Lung (tissue), 12 donors: ENCODE results near the gene CALHM5. TPM values are rescaled to one million over a fixed set of nuclear protein-coding genes. Genes with fewer than 3 reads are reported as not detected.

Experiments
- ATAC-seq: fragments of 200-7000 bp; cut with Tn5 transposase; one replicate; pipeline ENCODE4 v1.9.1; 2020; ENCODE audit warnings: moderate number of reproducible peaks; ENCODE audit not compliant: insufficient read depth, low FRiP score
- DNase-seq, 3 donors: peaks; one replicate each; pipeline ENCODE4 v3.0.0-alpha.2; 2013 to 2017
- H3K27ac ChIP-seq, 2 donors: one replicate each; pipeline ENCODE4 v1.5.1; 2013; ENCODE audit warnings: mild to moderate bottlenecking in 2 of 2, moderate library complexity in 2 of 2, control low read depth in 1 of 2, inconsistent platforms in 1 of 2, low read depth in 1 of 2, low read length in 1 of 2
- H3K27me3 ChIP-seq, 3 donors: one replicate each; pipeline ENCODE4 v1.5.1; 2013; ENCODE audit warnings: low read length in 2 of 3; ENCODE audit not compliant: control insufficient read depth in 3 of 3, insufficient read depth in 3 of 3
- H3K36me3 ChIP-seq, 4 donors: one replicate each; pipeline ENCODE4 v1.5.1; 2013; ENCODE audit warnings: low read length in 4 of 4, mild to moderate bottlenecking in 1 of 4, moderate library complexity in 1 of 4; ENCODE audit not compliant: control insufficient read depth in 4 of 4, insufficient read depth in 4 of 4
- H3K4me1 ChIP-seq, 5 donors: one replicate each; pipeline ENCODE4 v1.5.1; 2013; ENCODE audit warnings: low read length in 5 of 5, mild to moderate bottlenecking in 2 of 5, moderate library complexity in 1 of 5; ENCODE audit not compliant: control insufficient read depth in 5 of 5, insufficient read depth in 5 of 5
- H3K4me3 ChIP-seq: one replicate; pipeline ENCODE4 v1.5.1; 2013; ENCODE audit warnings: mild to moderate bottlenecking, control low read depth, moderate library complexity
- H3K9ac ChIP-seq, 2 donors: one replicate each; pipeline ENCODE4 v1.5.1; 2013; ENCODE audit warnings: low read length in 2 of 2, control low read depth in 1 of 2; ENCODE audit not compliant: insufficient read depth in 1 of 2
- H3K9me3 ChIP-seq, 4 donors: one replicate each; pipeline ENCODE4 v1.5.1; 2013; ENCODE audit warnings: low read length in 3 of 4, mild to moderate bottlenecking in 1 of 4, moderate library complexity in 1 of 4; ENCODE audit not compliant: control insufficient read depth in 4 of 4, insufficient read depth in 3 of 4
- WGBS, 2 donors: extraction: QIAGEN DNeasy Blood & Tissue Kit; methylation state at CpG; one replicate each; pipeline ENCODE4 v1.1.7; 2013; 5-methylcytosine and 5-hydroxymethylcytosine counted together
- polyA plus RNA-seq, 2 donors: library from polyadenylated mRNA; stranded (reverse); fragments of 200-250 nt; gene quantifications; one replicate each; pipeline ENCODE4 v1.2.1, GENCODE V29; 2013
- total RNA-seq, 2 donors: library from RNA; depleted of rRNA in 1 of 2; stranded (reverse); fragments of >200 nt in 1 of 2; gene quantifications; one replicate each; pipeline ENCODE4 v1.2.1, GENCODE V29; 2014 to 2021
- TF ChIP-seq, protein P1 (sequence below): IDR thresholded peaks from 2 replicates; pipeline ENCODE4 v1.5.1; 2012; ENCODE audit warnings: mild to moderate bottlenecking; ENCODE audit errors: control extremely low read depth, extremely low read depth
- donor health status: control.
- donor health status: control.
- donor health status: Bipolar disorder and iron deficiency.
- donor health status: healthy.
- donor health status: DM: yes; HTN: yes; CAD: no.

CALHM5 gene
- total and polyA plus RNA-seq, 4 donors = 0.41 to 3.0 (median 1.0) TPM

DNA sequence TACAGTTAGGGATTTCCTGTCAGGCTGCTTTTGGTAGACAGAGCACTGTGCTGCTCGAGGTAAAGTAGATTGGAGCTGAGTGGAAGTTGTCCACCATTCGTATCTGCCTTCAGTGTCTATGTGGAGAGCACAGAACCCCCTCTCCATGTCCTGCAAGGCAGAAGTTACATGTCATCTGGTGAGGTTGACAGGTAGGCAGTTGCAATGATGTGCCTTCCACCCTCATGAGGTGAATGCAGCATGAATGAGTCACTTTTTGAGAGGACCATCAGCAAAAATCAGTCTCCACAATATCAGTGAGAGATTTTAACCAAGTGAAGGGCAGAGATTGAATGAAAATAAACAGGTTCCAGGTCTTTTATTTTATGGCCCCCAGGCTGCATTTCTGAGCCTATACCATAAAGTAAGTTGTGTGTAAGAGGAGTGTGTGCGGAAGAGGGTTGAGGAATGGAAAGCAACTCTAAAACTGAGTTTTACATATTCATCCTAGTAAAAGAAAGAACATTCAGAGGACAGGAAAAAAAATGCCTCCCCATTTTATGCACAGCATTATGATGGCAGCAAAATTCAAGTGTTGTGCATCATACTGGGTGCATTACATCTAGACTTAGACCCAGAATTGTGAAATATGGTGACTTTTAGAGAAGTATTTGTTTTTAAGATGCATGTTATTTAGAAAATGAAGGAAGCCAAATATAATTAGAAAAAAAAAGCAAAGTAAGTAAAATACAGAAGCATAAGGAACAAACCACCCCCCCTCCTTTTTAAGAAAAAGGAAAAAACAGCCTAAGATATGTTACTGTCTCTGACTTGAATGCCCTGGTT, 18.2 kb downstream of the CALHM5 start:
- WGBS, 2 donors = 63 to 75% methylated on average over 3 of the region's 3 CpGs
- H3K4me3 ChIP-seq = no peak overlapping the region
- peaks cover 0 to 19% (median 7%) of the 10 kb centered on the region in 5 donors for H3K4me1 ChIP-seq
- DNase-seq (peak in 1 of 3 donors; percentile 31), ATAC-seq (peak; percentile 34)
- no peaks in the 10 kb centered on the region for H3K27me3 ChIP-seq
- no peak overlapping the region for H3K9ac ChIP-seq
- peak overlapping the region in 1 of 2 donors; percentile 6 for H3K27ac ChIP-seq
- TF ChIP-seq, protein P1, sequence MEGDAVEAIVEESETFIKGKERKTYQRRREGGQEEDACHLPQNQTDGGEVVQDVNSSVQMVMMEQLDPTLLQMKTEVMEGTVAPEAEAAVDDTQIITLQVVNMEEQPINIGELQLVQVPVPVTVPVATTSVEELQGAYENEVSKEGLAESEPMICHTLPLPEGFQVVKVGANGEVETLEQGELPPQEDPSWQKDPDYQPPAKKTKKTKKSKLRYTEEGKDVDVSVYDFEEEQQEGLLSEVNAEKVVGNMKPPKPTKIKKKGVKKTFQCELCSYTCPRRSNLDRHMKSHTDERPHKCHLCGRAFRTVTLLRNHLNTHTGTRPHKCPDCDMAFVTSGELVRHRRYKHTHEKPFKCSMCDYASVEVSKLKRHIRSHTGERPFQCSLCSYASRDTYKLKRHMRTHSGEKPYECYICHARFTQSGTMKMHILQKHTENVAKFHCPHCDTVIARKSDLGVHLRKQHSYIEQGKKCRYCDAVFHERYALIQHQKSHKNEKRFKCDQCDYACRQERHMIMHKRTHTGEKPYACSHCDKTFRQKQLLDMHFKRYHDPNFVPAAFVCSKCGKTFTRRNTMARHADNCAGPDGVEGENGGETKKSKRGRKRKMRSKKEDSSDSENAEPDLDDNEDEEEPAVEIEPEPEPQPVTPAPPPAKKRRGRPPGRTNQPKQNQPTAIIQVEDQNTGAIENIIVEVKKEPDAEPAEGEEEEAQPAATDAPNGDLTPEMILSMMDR = no peak
- no peaks in the 10 kb centered on the region for H3K9me3 ChIP-seq
- no peaks in the 10 kb centered on the region for H3K36me3 ChIP-seq

DNA sequence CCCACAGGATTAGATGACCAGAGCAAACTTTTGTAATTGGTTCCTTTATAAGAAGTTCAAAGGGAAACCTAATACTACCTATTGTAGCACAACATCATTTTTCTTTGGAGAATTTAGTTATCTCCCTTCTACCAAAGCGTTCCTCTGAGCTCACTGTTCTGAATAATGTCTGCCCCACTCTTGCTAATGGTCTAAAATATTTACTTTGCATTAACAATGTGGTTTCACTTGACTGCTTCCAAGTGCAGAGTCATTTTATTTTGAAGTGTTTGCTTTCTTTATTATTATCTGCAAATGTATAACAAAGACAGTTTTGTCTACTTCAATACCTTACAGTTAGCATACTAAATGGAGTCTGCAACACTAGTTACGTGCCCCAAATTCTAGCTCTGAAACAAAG, 19.0 kb downstream of the CALHM5 start:
- Histone ChIP-seq H3K27ac (no peak overlapping the region), H3K9me3 (no peaks in the 10 kb centered on the region), H3K4me1 (peaks cover 0 to 19% (median 7%) of the 10 kb centered on the region in 5 donors), H3K9ac (no peak overlapping the region), H3K27me3 (no peaks in the 10 kb centered on the region), H3K4me3 (no peak overlapping the region), H3K36me3 (no peaks in the 10 kb centered on the region)
- ATAC-seq (no peak), DNase-seq (peak in 2 of 3 donors; percentile 57 to 62)
- TF ChIP-seq, protein P1 = no peak
- WGBS, 2 donors = 59 to 84% methylated on average over 2 of the region's 2 CpGs

DNA sequence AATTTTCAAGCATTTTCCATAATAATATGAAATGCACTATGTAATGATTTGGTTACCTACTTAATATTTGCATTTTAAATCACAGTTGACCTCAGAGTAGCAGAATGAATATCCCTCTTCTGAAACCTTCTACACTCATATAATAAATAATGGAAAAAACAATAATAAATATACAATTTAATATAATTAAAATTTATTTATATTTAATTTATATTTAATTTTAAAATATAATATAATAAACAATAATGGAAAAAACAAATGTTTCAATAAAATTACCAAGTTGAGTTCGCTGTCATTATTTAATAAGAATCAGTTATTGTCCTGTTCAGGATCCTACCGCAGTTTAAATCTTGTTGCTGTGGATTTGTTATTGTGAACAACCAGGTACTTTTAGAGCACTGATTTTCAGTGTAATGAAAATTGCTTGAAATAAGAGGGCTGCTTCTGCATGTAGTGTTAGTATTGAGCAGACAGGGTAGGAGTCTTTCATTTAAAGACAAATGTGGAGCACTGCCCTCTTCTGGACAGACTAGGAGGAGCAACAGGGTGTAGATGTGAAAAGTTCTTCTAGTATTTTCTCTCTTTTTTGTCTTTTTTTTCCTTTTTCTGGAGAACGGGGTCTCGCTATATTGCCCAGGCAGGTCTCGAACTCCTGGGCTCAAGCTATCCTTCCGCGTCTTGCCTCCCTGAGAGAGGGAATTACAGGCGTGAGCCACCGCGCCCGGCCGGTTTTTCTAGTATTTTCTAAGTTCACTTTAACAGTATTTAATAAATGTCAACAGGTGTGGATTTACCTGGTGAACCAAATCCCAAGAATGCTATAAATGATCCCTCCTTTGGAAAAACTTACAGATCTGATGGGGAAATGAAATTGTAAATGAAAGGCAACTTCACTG, 20.5 kb downstream of the CALHM5 start:
- H3K27me3 ChIP-seq = no peaks in the 10 kb centered on the region
- H3K4me3 ChIP-seq = no peak overlapping the region
- H3K36me3 ChIP-seq = no peaks in the 10 kb centered on the region
- H3K27ac ChIP-seq = no peak overlapping the region
- no peak overlapping the region for H3K9ac ChIP-seq
- TF ChIP-seq, protein P1 = peak; percentile 54
- ATAC-seq = no peak
- no peaks in the 10 kb centered on the region for H3K9me3 ChIP-seq
- peaks cover 0 to 19% (median 7%) of the 10 kb centered on the region in 5 donors for H3K4me1 ChIP-seq
- DNase-seq = peak; percentile 60 to 82 (median 76)
- WGBS, 2 donors = 81 to 88% methylated on average over 12 of the region's 12 CpGs
